Esophagus muscularis mucosa (tissue), 4 donors: ENCODE measurements around the gene TUB.

Experiments
- EP300 ChIP-seq: sonication (generic); formaldehyde crosslinking; IDR thresholded peaks from one replicate; pipeline ENCODE4 v1.6.1; 2017; ENCODE audit warnings: antibody characterized with exemption
- POLR2A ChIP-seq: fragments of 450-650 bp; IDR thresholded peaks from one replicate; pipeline ENCODE4 v1.6.1; 2017; ENCODE audit warnings: antibody characterized with exemption, moderate library complexity, mild to moderate bottlenecking, low read depth
- TF ChIP-seq, protein P1 (sequence below), 3 experiments: fragments of 200-600 bp in 2 of 3; fragments of 450-650 bp in 1 of 3; sonication (generic) in 2 of 3; IDR thresholded peaks; one replicate each; pipeline ENCODE4 v1.5.1; 2017 to 2019; ENCODE audit warnings: antibody characterized with exemption in 3 of 3, mild to moderate bottlenecking in 2 of 3, moderate library complexity in 1 of 3

DNA sequence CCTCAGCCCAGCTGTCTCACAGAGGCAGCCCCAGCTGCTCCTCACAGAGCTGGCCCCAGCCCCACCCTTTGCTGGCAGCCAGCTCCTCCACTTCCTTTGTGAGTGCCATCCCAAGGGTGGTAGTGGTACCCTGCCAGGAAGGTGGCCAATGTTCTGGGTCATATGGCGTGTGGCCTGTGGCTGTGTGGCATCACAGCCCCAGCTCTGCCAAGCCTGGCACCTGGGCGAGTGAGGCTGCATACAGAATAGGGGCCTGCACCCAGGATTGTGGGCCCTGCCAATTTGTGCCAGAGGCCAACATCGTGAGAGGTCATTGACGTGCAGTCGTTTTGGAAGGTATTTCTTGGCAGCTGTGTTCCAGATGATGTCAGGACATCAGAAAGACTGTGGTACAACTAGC lies 10.7 kb downstream of the TUB start:
- TF ChIP-seq POLR2A (no peak), EP300 (no peak)
- TF ChIP-seq, protein P1, sequence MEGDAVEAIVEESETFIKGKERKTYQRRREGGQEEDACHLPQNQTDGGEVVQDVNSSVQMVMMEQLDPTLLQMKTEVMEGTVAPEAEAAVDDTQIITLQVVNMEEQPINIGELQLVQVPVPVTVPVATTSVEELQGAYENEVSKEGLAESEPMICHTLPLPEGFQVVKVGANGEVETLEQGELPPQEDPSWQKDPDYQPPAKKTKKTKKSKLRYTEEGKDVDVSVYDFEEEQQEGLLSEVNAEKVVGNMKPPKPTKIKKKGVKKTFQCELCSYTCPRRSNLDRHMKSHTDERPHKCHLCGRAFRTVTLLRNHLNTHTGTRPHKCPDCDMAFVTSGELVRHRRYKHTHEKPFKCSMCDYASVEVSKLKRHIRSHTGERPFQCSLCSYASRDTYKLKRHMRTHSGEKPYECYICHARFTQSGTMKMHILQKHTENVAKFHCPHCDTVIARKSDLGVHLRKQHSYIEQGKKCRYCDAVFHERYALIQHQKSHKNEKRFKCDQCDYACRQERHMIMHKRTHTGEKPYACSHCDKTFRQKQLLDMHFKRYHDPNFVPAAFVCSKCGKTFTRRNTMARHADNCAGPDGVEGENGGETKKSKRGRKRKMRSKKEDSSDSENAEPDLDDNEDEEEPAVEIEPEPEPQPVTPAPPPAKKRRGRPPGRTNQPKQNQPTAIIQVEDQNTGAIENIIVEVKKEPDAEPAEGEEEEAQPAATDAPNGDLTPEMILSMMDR (IDR thresholded peaks at IDR 0.05) = no peak
